Activated CD8-positive, alpha-beta T cell treated with anti-CD3 and anti-CD28 coated beads for 36 hours (primary cell): ENCODE data around the gene RWDD4. TPM values are rescaled to one million over a fixed set of nuclear protein-coding genes. Genes with fewer than 3 reads are reported as not detected.

Experiments used
- total RNA-seq, 2 experiments: library from RNA; stranded (reverse); gene quantifications; one replicate each; pipeline ENCODE4 v1.2.3, GENCODE V29; 2021

Gene RWDD4
- total RNA-seq, 2 experiments from 2014 or later, result 19.4 to 20.9 TPM

Other genes starting within 250 kb of the RWDD4 start
- 10 to 100 TPM; 26.4 to 26.6 TPM for gene CDKN2AIP, start 214.5 kb downstream of the RWDD4 start, total RNA-seq
- gene ING2, start 154.1 kb downstream of the RWDD4 start, total RNA-seq, result 10 to 100 TPM; 18.2 to 21.0 TPM
- 10 to 100 TPM; 28.5 to 32.2 TPM for gene TRAPPC11, start 108 bp upstream of the RWDD4 start, total RNA-seq
- gene STOX2, start 246.1 kb upstream of the RWDD4 start, total RNA-seq, result not detected